ENCODE results near the gene SPNS3. TPM values are rescaled to one million over a fixed set of nuclear protein-coding genes. Genes with fewer than 3 reads are reported as not detected.

SPNS3 gene
- total and polyA plus RNA-seq, 9 of the 15 experiments (the other 6 are each of a cell fraction or from before 2014, with no cell fraction given), result not detected

DNA sequence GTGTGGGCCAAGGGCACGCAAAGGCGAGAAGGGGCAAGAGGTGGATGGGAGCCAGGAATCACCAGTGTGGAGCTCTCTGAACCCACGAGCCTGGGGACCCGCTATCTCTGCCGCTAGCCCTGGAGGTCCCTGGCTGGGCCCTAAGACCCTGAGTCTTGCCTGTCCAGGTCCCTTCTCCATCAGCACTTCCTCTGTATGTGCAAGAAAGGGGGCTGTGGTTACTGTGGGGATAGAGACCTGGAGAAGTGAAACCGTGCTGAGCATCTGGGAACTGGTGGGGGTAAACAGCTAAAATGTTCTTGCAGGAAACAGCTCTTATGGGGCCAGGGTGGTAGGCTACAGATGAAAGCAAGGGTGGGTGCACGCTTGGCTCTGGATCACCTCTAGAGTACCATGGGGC, 3.1 kb downstream of the SPNS3 start (continued):
- TF ChIP-seq ETV6 (IDR thresholded peaks at IDR 0.05; ENCODE audit: borderline replicate concordance in 1 of 2, low read depth in 2 of 2, low read length in 1 of 2), result no peak
- no peak for TF ChIP-seq ETV6 (CRISPR knock-in tag; IDR thresholded peaks at IDR 0.05; ENCODE audit: borderline replicate concordance)
- TF ChIP-seq, protein P1, sequence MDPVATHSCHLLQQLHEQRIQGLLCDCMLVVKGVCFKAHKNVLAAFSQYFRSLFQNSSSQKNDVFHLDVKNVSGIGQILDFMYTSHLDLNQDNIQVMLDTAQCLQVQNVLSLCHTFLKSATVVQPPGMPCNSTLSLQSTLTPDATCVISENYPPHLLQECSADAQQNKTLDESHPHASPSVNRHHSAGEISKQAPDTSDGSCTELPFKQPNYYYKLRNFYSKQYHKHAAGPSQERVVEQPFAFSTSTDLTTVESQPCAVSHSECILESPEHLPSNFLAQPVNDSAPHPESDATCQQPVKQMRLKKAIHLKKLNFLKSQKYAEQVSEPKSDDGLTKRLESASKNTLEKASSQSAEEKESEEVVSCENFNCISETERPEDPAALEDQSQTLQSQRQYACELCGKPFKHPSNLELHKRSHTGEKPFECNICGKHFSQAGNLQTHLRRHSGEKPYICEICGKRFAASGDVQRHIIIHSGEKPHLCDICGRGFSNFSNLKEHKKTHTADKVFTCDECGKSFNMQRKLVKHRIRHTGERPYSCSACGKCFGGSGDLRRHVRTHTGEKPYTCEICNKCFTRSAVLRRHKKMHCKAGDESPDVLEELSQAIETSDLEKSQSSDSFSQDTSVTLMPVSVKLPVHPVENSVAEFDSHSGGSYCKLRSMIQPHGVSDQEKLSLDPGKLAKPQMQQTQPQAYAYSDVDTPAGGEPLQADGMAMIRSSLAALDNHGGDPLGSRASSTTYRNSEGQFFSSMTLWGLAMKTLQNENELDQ (CRISPR knock-in tag; IDR thresholded peaks at IDR 0.05; ENCODE audit: borderline replicate concordance), result no peak
- no peak for TF ChIP-seq ZNF212 (CRISPR knock-in tag; IDR thresholded peaks at IDR 0.05)
- TF ChIP-seq MTA3 (IDR thresholded peaks at IDR 0.05; ENCODE audit: borderline replicate concordance), result no peak
- TF ChIP-seq CBX2 (IDR thresholded peaks at IDR 0.05; ENCODE audit: insufficient read depth, low read length, poor library complexity, severe bottlenecking), result no peak
- TF ChIP-seq, protein P2, sequence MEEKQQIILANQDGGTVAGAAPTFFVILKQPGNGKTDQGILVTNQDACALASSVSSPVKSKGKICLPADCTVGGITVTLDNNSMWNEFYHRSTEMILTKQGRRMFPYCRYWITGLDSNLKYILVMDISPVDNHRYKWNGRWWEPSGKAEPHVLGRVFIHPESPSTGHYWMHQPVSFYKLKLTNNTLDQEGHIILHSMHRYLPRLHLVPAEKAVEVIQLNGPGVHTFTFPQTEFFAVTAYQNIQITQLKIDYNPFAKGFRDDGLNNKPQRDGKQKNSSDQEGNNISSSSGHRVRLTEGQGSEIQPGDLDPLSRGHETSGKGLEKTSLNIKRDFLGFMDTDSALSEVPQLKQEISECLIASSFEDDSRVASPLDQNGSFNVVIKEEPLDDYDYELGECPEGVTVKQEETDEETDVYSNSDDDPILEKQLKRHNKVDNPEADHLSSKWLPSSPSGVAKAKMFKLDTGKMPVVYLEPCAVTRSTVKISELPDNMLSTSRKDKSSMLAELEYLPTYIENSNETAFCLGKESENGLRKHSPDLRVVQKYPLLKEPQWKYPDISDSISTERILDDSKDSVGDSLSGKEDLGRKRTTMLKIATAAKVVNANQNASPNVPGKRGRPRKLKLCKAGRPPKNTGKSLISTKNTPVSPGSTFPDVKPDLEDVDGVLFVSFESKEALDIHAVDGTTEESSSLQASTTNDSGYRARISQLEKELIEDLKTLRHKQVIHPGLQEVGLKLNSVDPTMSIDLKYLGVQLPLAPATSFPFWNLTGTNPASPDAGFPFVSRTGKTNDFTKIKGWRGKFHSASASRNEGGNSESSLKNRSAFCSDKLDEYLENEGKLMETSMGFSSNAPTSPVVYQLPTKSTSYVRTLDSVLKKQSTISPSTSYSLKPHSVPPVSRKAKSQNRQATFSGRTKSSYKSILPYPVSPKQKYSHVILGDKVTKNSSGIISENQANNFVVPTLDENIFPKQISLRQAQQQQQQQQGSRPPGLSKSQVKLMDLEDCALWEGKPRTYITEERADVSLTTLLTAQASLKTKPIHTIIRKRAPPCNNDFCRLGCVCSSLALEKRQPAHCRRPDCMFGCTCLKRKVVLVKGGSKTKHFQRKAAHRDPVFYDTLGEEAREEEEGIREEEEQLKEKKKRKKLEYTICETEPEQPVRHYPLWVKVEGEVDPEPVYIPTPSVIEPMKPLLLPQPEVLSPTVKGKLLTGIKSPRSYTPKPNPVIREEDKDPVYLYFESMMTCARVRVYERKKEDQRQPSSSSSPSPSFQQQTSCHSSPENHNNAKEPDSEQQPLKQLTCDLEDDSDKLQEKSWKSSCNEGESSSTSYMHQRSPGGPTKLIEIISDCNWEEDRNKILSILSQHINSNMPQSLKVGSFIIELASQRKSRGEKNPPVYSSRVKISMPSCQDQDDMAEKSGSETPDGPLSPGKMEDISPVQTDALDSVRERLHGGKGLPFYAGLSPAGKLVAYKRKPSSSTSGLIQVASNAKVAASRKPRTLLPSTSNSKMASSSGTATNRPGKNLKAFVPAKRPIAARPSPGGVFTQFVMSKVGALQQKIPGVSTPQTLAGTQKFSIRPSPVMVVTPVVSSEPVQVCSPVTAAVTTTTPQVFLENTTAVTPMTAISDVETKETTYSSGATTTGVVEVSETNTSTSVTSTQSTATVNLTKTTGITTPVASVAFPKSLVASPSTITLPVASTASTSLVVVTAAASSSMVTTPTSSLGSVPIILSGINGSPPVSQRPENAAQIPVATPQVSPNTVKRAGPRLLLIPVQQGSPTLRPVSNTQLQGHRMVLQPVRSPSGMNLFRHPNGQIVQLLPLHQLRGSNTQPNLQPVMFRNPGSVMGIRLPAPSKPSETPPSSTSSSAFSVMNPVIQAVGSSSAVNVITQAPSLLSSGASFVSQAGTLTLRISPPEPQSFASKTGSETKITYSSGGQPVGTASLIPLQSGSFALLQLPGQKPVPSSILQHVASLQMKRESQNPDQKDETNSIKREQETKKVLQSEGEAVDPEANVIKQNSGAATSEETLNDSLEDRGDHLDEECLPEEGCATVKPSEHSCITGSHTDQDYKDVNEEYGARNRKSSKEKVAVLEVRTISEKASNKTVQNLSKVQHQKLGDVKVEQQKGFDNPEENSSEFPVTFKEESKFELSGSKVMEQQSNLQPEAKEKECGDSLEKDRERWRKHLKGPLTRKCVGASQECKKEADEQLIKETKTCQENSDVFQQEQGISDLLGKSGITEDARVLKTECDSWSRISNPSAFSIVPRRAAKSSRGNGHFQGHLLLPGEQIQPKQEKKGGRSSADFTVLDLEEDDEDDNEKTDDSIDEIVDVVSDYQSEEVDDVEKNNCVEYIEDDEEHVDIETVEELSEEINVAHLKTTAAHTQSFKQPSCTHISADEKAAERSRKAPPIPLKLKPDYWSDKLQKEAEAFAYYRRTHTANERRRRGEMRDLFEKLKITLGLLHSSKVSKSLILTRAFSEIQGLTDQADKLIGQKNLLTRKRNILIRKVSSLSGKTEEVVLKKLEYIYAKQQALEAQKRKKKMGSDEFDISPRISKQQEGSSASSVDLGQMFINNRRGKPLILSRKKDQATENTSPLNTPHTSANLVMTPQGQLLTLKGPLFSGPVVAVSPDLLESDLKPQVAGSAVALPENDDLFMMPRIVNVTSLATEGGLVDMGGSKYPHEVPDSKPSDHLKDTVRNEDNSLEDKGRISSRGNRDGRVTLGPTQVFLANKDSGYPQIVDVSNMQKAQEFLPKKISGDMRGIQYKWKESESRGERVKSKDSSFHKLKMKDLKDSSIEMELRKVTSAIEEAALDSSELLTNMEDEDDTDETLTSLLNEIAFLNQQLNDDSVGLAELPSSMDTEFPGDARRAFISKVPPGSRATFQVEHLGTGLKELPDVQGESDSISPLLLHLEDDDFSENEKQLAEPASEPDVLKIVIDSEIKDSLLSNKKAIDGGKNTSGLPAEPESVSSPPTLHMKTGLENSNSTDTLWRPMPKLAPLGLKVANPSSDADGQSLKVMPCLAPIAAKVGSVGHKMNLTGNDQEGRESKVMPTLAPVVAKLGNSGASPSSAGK (IDR thresholded peaks at IDR 0.05), result no peak
- TF ChIP-seq HDAC3 (IDR thresholded peaks at IDR 0.05; ENCODE audit: borderline replicate concordance, partially characterized antibody), result no peak
- TF ChIP-seq ZBTB8A (IDR thresholded peaks at IDR 0.05; ENCODE audit: partially characterized antibody), result no peak
- TF ChIP-seq ZNF589 (CRISPR knock-in tag; IDR thresholded peaks at IDR 0.05; ENCODE audit: low read depth), result no peak

Measured in K562 (cell line).